ENCODE data around the gene HPF1. TPM values are rescaled to one million over a fixed set of nuclear protein-coding genes. Genes with fewer than 3 reads are reported as not detected.

The HPF1 gene
- total and polyA plus RNA-seq, 4 donors = 8.7 to 15.7 (median 13.0) TPM

DNA sequence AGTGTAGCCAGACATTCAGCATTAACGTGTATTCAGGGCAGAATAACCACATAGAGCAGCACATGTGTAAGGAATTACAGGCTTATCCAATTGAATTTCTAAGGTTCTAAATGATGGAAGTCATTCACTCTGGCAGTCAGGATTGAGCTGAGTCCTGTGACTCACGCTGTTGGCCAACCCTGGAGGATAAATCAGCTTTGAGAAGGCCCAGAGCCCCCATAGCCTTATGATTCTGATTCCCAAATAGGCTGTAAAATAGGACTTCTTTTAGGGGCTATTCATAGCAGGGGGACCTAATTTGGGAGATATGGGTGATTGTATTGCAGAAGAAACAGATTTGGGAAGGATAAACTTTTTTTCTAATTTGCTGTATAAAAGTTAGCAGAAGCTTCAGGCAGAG is 8.1 kb upstream of the HPF1 start:
- Histone ChIP-seq H3K4me3 (ENCODE audit: low read depth in 1 of 3, low read length in 3 of 3) (no peak overlapping the region), H3K9me3 (ENCODE audit: control insufficient read depth in 4 of 4, low read length in 3 of 4) (no peaks in the 10 kb centered on the region), H3K4me1 (ENCODE audit: control insufficient read depth in 4 of 4, insufficient read depth in 4 of 4, low read length in 3 of 4) (no peaks in the 10 kb centered on the region), H3K9ac (ENCODE audit: low read depth in 1 of 2, low read length in 2 of 2) (no peak overlapping the region), H3K27ac (ENCODE audit: low read depth in 1 of 2, low read length in 2 of 2) (no peak overlapping the region), H3K36me3 (ENCODE audit: control insufficient read depth in 4 of 4, insufficient read depth in 3 of 4, low read depth in 1 of 4, low read length in 3 of 4) (no peaks in the 10 kb centered on the region), H3K27me3 (ENCODE audit: control insufficient read depth in 4 of 4, insufficient read depth in 4 of 4, low read length in 3 of 4) (no peaks in the 10 kb centered on the region)
- TF ChIP-seq YY1 (IDR thresholded peaks at IDR 0.05) = no peak
- no peak for TF ChIP-seq HNF4G (IDR thresholded peaks at IDR 0.05)
- no peak for TF ChIP-seq REST (IDR thresholded peaks at IDR 0.05)
- no peak for TF ChIP-seq SP1 (IDR thresholded peaks at IDR 0.05)
- no peak for TF ChIP-seq FOXA1 (IDR thresholded peaks at IDR 0.05)
- TF ChIP-seq HNF4A (conservative IDR thresholded peaks at IDR 0.05) = no peak
- TF ChIP-seq RAD21 (IDR thresholded peaks at IDR 0.05) = no peak
- TF ChIP-seq, protein P1, sequence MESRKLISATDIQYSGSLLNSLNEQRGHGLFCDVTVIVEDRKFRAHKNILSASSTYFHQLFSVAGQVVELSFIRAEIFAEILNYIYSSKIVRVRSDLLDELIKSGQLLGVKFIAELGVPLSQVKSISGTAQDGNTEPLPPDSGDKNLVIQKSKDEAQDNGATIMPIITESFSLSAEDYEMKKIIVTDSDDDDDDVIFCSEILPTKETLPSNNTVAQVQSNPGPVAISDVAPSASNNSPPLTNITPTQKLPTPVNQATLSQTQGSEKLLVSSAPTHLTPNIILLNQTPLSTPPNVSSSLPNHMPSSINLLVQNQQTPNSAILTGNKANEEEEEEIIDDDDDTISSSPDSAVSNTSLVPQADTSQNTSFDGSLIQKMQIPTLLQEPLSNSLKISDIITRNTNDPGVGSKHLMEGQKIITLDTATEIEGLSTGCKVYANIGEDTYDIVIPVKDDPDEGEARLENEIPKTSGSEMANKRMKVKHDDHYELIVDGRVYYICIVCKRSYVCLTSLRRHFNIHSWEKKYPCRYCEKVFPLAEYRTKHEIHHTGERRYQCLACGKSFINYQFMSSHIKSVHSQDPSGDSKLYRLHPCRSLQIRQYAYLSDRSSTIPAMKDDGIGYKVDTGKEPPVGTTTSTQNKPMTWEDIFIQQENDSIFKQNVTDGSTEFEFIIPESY (IDR thresholded peaks at IDR 0.05) = no peak
- TF ChIP-seq CTCF (IDR thresholded peaks at IDR 0.05; ENCODE audit: low read depth, low read length, missing input control) = no peak
- WGBS = 89% methylated on average over 2 of the region's 2 CpGs
- DNase-seq (ENCODE audit: low spot score) = no peak

- H3K9me3 ChIP-seq (ENCODE audit: control insufficient read depth in 4 of 4, low read length in 3 of 4) = no peaks in the 10 kb centered on the region
- TF ChIP-seq RXRA (IDR thresholded peaks at IDR 0.05) = no peak
- TF ChIP-seq NR2F2 (IDR thresholded peaks at IDR 0.05) = no peak
- no peak for TF ChIP-seq HNF4A (conservative IDR thresholded peaks at IDR 0.05)
- no peak for TF ChIP-seq TAF1 (conservative IDR thresholded peaks at IDR 0.05)
- TF ChIP-seq YY1 (IDR thresholded peaks at IDR 0.05) = no peak
- no peak for TF ChIP-seq REST (IDR thresholded peaks at IDR 0.05)
- no peak for TF ChIP-seq GABPA (IDR thresholded peaks at IDR 0.05 in 1 of 2, conservative IDR thresholded peaks at IDR 0.05 in 1 of 2)
- TF ChIP-seq FOXA2 (IDR thresholded peaks at IDR 0.05) = no peak
- no peak for TF ChIP-seq MAX (IDR thresholded peaks at IDR 0.05)
- no peak for TF ChIP-seq CTCF (IDR thresholded peaks at IDR 0.05; ENCODE audit: low read depth, low read length, missing input control)
- TF ChIP-seq, protein P1 (IDR thresholded peaks at IDR 0.05) = no peak
- H3K27me3 ChIP-seq (ENCODE audit: control insufficient read depth in 4 of 4, insufficient read depth in 4 of 4, low read length in 3 of 4) = no peaks in the 10 kb centered on the region
- DNase-seq (ENCODE audit: low spot score) = no peak
- 72% methylated on average over 4 of the region's 4 CpGs for whole genome bisulfite sequencing
- no peak overlapping the region for H3K4me3 ChIP-seq (ENCODE audit: low read depth in 1 of 3, low read length in 3 of 3)
- peaks cover 2 to 11% (median 5%) of the 10 kb centered on the region in 4 donors for H3K4me1 ChIP-seq (ENCODE audit: control insufficient read depth in 4 of 4, insufficient read depth in 4 of 4, low read length in 3 of 4)
- H3K36me3 ChIP-seq (ENCODE audit: control insufficient read depth in 4 of 4, insufficient read depth in 3 of 4, low read depth in 1 of 4, low read length in 3 of 4) = no peaks in the 10 kb centered on the region
- H3K27ac ChIP-seq (ENCODE audit: low read depth in 1 of 2, low read length in 2 of 2) = no peak overlapping the region
- no peak overlapping the region for H3K9ac ChIP-seq (ENCODE audit: low read depth in 1 of 2, low read length in 2 of 2)
These were observed 4.1 kb upstream of the HPF1 start for GRCh38 chr4:169761846-169762245.

Measured in liver (tissue), 9 donors.